IPS-15b (cell line): Measurements from ENCODE around the gene DTX2.
A peak's percentile ranks its signal among the peaks of the same experiment; 100 is the strongest.
"Not testable (repeated sequence)": the region's sequence is repeated elsewhere in the genome, so short reads cannot be mapped to it uniquely, and the experiment has no call there.

Source experiments
- H3K27me3 ChIP-seq: one replicate; pipeline ENCODE4 v1.6.1; 2013; ENCODE audit warnings: low read length; ENCODE audit not compliant: control insufficient read depth, insufficient read depth
- H3K36me3 ChIP-seq: one replicate; pipeline ENCODE4 v1.6.1; 2013; ENCODE audit warnings: low read length; ENCODE audit not compliant: control insufficient read depth, insufficient read depth
- H3K4me1 ChIP-seq: one replicate; pipeline ENCODE4 v1.6.1; 2013; ENCODE audit warnings: mild to moderate bottlenecking, low read length; ENCODE audit not compliant: control insufficient read depth, insufficient read depth
- H3K4me3 ChIP-seq: one replicate; pipeline ENCODE4 v1.5.1; 2013; ENCODE audit warnings: low read depth, low read length
- H3K9ac ChIP-seq: one replicate; pipeline ENCODE4 v1.6.1; 2013; ENCODE audit warnings: low read depth, mild to moderate bottlenecking, low read length
- H3K9me3 ChIP-seq: one replicate; pipeline ENCODE4 v1.6.1; 2013; ENCODE audit warnings: mild to moderate bottlenecking, low read length; ENCODE audit not compliant: control insufficient read depth, insufficient read depth

The DTX2 gene

DNA sequence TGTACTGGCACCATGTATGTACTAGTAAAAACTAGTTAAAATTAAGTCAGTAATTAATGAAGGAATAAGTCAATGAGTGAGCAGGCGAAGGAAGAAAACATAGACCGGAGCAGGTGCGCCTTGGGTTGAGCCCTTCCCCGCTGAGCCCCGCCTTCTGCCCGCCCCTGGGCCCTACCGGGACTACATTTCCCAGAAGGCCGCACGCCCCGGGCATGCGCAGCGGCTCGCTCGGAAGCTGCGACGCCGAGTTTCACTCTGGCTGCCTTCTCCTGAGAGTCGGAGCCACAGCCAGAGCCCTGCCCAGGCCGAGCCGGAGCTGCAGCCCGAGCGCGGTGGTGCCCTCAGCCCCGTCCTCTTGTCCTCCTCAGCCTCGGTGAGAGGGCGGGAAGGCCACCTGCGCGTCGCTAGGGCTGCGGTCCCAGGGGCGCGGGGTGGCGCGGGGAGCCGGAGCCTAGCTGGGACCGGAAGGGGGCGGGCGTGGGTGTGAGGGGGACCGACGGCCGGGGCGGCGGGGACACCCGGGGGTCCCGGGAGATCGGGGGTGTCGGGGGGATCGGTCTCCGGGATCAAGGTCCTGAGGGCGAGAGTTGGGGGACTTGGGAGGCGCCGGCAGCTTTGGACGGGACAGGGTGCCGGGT, at the start of gene DTX2:
Gene DTX2, plus strand, starts transcription at position 246 of the 638 bp plus-strand sequence. CDS start 18,801 bp downstream, outside the sequence.
- H3K4me3 ChIP-seq: peak within 1 kb of the TSS; percentile 26
- H3K9me3 ChIP-seq, H3K4me1 ChIP-seq, H3K27me3 ChIP-seq, H3K9ac ChIP-seq, H3K36me3 ChIP-seq: not testable (repeated sequence)

DNA sequence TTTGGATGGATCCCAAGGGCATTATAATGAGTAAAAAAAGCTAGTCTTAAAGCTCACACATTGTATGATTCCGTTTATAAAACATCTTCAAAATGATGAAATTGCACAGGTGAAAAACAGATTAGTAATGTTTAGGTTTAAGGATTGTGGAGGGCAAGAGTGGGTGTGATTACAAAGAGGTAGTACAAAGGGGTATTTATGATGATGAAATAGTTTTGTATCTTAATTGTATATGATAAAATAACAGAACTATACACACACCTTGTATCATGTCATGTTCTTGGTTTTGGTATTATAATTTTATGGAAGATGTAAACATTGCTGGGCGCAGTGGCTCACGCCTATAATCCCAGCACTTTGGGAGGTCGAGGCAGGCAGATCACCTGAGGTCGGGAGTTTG, 49.3 kb upstream of the DTX2 start:
- Histone ChIP-seq H3K36me3 (no peaks in the 10 kb centered on the region), H3K4me3 (no peak overlapping the region), H3K9ac (no peak overlapping the region), H3K4me1 (peaks cover 7% of the 10 kb centered on the region), H3K27me3 (peaks cover 2% of the 10 kb centered on the region), H3K9me3 (no peaks in the 10 kb centered on the region)

DNA sequence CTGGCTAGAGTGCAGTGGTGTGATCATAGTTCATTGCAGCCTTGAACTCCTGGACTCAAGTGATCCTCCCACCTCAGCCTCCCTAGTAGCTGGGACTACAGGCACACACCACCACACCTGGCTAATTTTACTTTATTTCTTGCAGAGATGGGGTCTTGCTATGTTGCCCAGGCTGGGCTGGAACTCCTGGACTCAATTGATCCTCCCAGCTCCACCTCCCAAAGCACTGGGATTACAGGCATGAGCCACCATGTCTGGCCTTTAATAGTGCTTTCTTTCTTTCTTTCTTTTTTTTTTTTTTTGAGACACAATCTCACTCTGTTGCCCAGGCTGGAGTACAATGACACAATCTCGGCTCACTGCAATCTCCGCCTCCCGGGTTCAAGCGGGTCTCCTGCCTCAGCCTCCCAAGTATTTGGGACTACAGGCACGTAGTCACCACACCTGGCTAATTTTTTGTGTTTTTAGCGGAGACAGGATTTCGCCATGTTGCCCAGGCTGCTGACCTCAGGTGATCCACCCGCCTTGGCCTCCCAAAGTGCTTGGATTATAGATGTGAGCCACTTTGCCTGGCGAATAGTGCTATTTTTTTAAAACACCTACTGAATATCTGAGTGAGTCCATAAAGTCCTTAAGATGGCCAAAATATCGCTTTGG, 43.7 kb upstream of the DTX2 start:
- H3K9ac ChIP-seq, H3K27me3 ChIP-seq, H3K4me3 ChIP-seq, H3K4me1 ChIP-seq, H3K9me3 ChIP-seq, H3K36me3 ChIP-seq: not testable (repeated sequence)

DNA sequence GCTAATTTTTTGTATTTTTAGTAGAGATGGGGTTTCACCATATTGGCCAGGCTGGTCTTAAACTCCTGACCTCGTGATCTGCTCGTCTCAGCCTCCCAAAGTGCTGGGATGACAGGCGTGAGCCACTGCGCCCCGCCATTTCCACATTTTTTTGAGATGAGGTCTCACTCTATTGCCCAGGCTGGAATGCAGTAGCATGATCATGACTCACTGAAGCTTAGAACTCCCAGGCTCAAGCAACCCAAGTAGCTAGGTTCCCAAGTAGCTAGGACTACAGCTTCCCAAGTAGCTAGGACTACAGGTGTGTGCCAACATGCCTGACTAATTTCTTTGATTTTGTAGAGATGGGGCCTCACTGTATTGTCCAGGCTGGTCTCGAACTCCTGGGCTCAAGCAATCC, 40.4 kb upstream of the DTX2 start:
- not testable (repeated sequence) for H3K9me3 ChIP-seq, H3K4me1 ChIP-seq, H3K36me3 ChIP-seq, H3K9ac ChIP-seq, H3K27me3 ChIP-seq, H3K4me3 ChIP-seq

DNA sequence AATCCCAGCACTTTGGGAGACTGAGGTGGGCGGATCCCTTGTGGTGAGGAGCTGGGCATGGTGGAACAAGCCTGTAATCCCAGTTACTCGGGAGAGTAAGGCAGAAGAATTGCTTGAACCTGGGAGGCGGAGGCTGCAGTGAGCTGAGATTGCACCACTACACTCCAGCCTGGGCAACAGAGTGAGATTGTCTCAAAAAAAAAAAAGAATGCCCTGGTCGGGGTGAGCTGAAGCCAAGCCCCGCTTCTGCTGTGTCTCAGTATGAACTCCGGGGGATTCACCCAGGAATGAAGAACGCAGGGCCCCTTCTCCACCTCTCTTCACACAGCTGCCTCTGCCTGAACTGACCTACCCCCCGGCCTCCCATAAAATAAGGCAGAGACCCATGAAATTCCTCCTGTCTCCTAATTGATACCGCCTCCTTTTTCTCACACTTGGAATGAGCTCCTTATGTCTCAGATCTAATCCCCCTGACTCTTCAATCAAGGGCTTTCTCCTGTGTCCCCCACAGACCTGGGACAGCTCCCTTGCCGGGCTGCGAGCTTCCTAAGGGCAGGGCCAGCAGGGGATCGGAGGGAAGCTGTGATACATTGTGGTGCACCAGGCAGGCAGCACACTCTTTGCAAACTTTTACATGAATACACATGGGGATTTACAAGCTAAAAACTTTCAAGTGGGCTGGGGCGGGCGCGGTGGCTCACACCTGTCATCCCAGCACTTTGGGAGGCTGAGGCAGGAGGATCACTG, 37.7 kb upstream of the DTX2 start:
- Histone ChIP-seq H3K9me3 (no peaks in the 10 kb centered on the region), H3K4me3 (no peak overlapping the region), H3K36me3 (no peaks in the 10 kb centered on the region), H3K9ac (no peak overlapping the region), H3K4me1 (peaks cover 3% of the 10 kb centered on the region), H3K27me3 (no peaks in the 10 kb centered on the region)

DNA sequence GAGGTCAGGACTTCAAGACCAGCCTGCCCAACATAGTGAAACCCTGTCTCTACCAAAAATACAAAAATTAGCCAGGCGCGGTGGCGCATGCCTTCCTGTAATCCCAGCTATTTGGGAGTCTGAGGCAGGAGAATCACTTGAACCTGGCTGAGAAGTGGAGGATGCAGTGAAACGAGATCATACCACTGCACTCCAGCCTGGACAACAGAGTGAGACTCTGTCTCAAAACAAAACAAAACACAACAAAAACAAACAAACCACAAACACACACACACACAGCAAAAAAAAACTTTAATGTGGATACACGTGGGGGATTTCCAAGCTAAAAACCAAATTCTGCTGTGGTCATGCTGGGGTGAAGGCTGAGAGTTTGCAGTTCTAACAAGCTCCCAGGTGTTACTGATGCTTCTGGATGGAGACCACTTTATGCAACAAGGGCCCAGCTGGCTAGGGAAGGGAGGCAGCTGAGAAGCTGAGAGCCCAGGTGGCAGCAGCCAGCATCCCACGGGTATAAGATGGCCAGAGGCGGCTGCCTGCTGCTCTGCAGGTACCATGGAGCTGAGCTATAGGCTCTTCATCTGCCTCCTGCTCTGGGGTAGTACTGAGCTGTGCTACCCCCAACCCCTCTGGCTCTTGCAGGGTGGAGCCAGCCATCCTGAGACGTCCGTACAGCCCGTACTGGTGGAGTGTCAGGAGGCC, 36.9 kb upstream of the DTX2 start, which contains the start of gene ZP3:
Gene ZP3, plus strand, starts transcription at position 538 of the 699 bp plus-strand sequence. Its CDS starts 15 bp downstream, at position 553.
- H3K4me1 ChIP-seq: peaks cover 3% of the 10 kb centered on the region

DNA sequence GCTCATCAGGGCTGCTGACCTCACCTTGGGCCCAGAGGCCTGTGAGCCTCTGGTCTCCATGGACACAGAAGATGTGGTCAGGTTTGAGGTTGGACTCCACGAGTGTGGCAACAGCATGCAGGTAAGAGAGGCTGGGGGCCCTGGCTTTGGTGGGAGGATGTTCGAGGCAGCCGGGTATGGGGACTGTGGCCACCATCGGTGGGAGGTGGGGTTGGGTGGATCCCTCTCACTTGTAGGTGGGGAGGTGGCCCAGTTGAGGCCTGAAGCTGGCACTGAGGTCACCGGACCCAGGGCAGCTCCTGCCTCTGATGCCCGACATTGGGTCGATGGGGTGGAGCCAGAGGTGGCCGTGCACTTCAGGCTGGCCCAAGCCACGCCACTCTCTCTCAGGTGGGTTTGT, 36.4 kb upstream of the DTX2 start:
- Histone ChIP-seq H3K4me1 (peaks cover 3% of the 10 kb centered on the region), H3K4me3 (no peak overlapping the region), H3K9ac (no peak overlapping the region), H3K27me3 (no peaks in the 10 kb centered on the region), H3K9me3 (no peaks in the 10 kb centered on the region), H3K36me3 (no peaks in the 10 kb centered on the region)

More for the DNA sequence above, 36.9 kb upstream of the DTX2 start, which contains the start of gene ZP3:
- H3K9ac ChIP-seq: no peak within 1 kb of the TSS
- H3K36me3 ChIP-seq: no peaks in the 10 kb centered on the region
- no peaks in the 10 kb centered on the region for H3K27me3 ChIP-seq
- no peak within 1 kb of the TSS for H3K4me3 ChIP-seq
- H3K9me3 ChIP-seq: no peaks in the 10 kb centered on the region

DNA sequence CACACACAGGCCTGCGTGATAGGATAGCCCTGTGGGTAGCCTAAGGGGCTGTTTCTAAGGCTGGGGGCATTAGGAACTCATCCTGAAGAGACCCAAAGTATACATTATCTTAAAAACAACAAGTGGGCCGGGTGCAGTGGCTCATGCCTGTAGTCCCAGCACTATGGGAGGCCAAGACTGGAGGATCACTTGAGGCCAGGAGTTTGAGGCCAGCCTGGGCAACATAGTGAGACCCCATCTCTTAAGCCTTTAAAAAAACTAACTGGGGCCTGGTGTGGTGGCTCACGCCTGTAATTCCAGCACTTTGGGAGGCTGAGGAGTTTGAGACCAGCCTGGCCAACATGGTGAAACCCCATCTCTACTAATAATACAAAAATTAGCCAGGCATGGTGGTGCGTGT, 36.0 kb upstream of the DTX2 start:
- H3K9ac ChIP-seq, H3K36me3 ChIP-seq, H3K9me3 ChIP-seq, H3K4me3 ChIP-seq, H3K27me3 ChIP-seq, H3K4me1 ChIP-seq: not testable (repeated sequence)

DNA sequence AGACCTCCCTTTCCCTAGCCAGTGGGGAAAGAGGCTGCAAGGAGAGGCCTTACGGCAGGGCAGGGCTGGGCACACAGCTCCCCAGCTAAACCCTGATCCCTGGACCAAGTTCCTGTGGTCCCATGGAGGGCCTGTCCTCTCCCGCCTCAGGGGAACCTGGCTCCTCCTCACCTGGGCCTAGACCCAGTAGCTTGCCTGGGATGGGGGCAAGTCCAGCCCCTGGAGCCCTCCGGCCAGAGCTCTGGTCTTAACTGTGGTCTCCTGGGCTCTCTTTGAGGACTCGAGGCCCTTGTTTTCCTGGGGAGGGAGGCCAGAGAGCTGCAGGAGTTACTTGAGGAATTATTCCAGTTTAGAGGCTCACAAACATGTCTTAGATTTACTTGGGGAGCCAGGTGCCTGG, 35.3 kb upstream of the DTX2 start:
- no peak overlapping the region for H3K4me3 ChIP-seq
- H3K9ac ChIP-seq: no peak overlapping the region
- H3K27me3 ChIP-seq: no peaks in the 10 kb centered on the region
- peaks cover 3% of the 10 kb centered on the region for H3K4me1 ChIP-seq
- no peaks in the 10 kb centered on the region for H3K9me3 ChIP-seq
- no peaks in the 10 kb centered on the region for H3K36me3 ChIP-seq

DNA sequence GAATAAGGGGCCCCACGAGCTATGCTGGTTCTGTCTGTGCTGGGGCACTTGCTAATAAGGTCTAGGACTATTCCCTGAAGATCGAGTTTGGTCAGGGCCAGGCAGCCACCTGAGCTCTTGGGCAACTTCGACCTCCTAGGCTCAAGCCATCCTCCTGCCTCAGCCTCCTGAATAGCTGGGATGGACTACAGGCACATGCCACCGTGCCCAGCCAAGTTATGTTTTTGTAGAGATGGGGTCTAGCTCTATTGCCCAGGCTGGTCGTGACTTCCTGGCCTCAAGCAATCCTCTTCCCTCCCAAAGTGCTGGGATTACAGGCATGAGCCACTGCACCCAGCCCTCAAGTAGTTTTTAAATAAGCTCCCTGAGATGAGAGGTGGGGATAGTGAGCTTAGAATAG, 33.9 kb upstream of the DTX2 start:
- H3K36me3 ChIP-seq: no peaks in the 10 kb centered on the region
- peaks cover 3% of the 10 kb centered on the region for H3K4me1 ChIP-seq
- no peaks in the 10 kb centered on the region for H3K27me3 ChIP-seq
- H3K4me3 ChIP-seq: no peak overlapping the region
- H3K9me3 ChIP-seq: no peaks in the 10 kb centered on the region
- H3K9ac ChIP-seq: no peak overlapping the region

DNA sequence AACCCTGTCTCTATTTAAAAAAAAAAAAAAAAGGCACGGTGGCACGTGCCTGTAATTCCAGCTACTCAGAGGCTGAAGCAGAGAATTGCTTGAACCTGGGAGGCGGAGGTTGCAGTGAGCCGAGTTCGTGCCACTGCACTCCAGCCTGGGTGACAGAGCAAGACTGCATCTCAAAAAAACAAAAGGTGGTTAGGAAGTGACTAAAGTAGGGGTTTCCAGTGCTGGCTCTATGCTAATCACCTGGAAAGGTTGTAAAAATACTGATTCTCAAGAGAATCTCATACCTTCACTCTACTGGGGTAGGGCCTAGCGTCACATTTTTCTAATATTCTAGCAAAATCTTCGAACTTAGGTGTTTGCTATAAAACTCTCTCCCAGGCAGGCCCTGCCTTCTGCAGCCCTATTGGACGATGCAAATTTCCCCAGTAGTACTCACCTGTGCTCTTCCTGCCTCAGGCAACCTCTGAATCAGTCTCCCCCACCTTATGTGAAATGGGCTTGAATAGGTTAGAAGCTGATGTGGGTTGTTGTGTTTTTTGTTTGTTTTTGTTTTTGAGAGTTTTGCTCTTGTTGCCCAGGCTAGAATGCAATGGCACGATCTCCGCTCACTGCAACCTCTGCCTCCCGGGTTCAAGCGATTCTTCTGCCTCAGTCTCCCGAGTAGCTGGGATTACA, 33.2 kb upstream of the DTX2 start:
- Histone ChIP-seq H3K36me3 (no peaks in the 10 kb centered on the region), H3K4me3 (no peak overlapping the region), H3K4me1 (peaks cover 1% of the 10 kb centered on the region), H3K9me3 (no peaks in the 10 kb centered on the region), H3K9ac (no peak overlapping the region), H3K27me3 (no peaks in the 10 kb centered on the region)
